AG08396 (cell line): ENCODE data around the gene TC2N.
"Not testable (repeated sequence)": the region's sequence is repeated elsewhere in the genome, so short reads cannot be mapped to it uniquely, and the experiment has no call there.

Experiments
- DNase-seq: peaks from one replicate; pipeline ENCODE4 v3.0.0; 2012; ENCODE audit warnings: low spot score, mixed read lengths

Gene TC2N

GRCh38 chr14:91869556-91869955, 2.2 kb upstream of the TC2N start:
- no peak for DNase-seq

DNA sequence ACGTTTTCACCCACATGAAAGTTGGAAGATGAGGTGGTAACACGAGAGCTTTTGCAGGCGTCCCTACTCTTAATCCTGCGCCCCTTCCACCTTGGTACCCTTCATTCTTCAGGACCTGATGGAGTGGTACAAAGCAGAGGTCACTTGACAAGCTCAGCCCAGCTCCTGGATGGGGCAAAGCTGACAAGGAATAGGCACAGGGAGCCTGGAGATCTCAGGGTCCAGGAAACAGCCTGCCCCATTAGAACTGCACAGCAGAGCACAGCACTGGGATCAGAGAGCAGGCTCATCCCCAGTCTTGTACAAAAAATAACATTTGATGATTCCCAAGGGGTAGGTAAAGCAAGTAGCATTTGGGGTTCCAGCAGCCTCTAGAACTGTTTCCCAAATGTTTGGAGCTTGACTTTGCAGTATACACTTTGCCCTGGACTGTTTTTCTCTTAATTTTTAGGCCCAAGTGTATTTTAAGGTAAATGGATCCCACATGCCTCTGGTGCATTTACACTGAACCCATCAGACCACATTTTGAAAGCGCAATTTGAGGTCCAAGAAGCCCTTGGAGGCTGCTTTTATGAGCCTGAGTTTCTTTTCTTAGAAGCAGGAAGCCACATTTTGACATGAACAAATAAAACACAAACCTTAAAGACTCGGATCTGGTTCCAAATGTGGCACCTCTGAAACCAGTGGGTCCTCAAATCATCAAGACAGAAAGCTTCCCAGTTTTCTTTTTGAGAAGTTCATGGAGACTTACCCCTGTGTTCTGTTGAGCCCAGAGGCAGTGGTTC, 633 bp downstream of the TC2N start:
- no peak for DNase-seq

- DNase-seq, result no peak
Measured at GRCh38 chr14:91866061-91866460, 1.3 kb downstream of the TC2N start.

DNA sequence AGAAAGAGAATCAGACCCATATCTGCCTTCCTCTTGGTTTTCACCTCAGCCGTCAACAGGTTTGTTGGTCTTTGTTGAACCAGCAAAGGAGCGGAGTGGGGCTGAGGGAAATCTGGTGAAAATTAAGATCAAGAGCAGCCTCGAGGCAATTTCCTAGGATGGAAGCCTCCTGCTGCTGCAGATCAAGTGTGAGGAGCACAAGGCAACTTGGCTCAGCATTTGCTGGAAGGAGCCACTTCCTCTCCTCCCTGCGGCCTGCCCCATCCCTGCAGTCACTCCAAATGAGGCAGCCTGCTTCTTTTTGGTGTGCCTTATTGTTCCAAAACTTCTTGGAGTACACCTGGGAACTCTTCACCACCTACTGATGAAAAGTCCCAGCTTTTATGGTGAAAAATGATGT, 4.9 kb downstream of the TC2N start:
- no peak for DNase-seq

- DNase-seq, result no peak
Measured at GRCh38 chr14:91861091-91861490, 6.2 kb downstream of the TC2N start.

- DNase-seq, result no peak
Measured at GRCh38 chr14:91860238-91860637, 7.1 kb downstream of the TC2N start.

- peak; percentile 65 for DNase-seq
Measured at GRCh38 chr14:91858536-91859275, 8.6 kb downstream of the TC2N start.

DNA sequence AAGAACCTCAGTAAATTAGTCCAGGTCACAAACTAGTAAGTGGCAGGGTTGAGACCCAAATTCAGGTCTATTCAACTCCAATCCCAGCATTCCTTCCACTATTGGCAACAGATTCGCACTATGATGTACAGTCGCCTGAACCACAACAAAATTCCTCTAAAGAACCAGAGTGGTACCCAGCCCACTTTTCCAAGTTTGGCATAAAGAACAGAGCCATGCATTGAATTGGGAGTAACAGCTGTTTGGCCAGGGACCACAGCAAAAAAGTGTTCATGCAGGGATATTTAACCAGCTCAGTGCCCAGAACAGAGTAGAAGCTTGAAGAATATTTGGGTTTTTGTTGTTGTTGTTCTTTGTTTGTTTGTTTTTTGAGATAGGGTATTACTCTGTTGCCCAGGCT, 9.7 kb downstream of the TC2N start:
- DNase-seq, result no peak

DNA sequence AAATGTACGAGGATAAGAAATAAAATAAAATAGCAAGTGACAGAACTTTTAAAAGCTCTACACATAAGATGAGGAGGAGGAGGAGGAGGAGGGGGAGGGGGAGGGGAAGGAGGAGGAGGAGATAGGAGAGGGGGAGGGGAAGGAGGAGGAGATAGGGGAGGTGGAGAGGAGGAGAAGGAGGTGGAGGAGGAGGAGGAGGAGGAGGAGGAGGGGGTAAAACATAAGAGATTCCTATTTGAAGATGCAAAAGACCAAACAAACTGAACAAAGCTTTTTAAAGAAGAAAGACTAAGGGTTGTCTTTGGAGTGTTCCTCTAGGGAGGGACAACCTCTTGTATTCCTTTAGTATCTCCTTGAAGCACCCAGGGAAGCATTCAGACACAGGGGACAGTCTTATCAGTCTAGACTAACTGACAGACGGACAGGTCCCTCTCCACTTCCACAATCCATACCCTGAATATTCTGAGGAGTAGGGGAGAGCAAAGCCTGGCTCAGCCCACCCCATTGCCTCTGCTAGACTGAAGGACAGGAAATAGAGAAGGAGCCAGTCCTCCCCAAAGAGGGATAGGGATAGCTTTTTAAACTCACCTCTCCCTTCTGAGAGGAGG, 12.9 kb downstream of the TC2N start:
- no peak for DNase-seq

DNA sequence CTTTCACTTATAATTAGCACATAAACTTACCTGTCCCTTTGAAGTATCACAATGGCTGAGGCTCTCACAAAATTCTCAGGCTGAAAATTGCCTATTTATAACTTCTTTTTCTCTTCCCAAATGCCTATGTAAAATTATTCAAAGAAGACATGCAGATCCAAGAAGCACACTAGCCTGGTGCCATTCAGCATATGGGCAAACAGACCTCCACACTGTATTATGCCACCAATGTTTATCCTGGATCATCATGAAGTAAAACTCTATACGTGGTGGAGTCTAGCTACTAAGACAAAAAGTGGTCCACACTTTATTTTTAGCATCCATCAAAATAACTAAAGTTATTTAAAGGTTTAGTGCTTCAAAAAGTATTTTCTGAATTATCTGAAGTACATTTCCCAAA, 15.8 kb downstream of the TC2N start:
- DNase-seq, result no peak

DNA sequence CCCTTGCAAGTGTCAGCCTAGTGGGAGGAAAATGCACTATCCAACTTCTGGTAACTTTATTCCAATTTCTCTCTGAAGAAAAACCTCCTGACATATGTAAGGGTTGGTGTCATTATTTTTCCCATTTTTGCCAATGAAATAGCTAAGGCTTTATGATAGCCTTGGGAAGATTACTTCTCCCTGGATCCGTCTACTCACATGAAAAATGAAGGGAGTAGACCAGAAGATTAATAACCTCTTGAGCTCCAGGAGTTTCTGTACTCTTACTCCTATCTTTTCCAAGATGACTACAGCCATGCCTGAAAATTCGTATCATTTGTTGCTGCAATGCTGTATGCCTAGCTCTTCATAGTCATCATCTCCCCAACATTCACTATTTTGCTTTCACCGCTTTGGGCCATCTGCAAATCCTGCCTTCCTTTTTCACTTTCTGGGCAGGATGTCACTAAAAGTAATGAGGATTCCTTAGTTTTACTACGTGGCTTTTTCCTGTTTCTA, 18.8 kb downstream of the TC2N start:
- DNase-seq, result no peak

GRCh38 chr14:91847693-91848092, 19.6 kb downstream of the TC2N start:
- DNase-seq, result no peak

GRCh38 chr14:91845652-91846051, 21.7 kb downstream of the TC2N start:
- no peak for DNase-seq

DNA sequence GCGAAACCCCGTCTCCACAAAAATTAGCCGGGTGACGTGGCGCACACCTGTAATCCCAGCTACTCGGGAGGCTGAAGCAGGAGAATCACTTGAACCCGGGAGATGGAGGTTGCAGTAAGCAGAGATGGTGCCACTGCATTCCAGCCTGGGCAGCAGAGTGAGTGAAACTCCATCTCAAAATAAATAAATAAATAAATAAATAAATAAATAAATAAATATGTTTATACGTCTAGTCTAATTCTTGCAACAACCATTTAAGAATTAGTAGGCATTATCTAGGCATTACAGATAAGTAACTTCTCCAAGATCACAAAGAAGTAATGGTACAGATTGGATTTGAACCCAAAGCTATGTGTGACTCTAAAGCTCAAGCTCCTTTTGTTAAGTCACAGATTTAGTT, 22.3 kb downstream of the TC2N start:
- DNase-seq, result not testable (repeated sequence)

GRCh38 chr14:91844029-91844428, 23.3 kb downstream of the TC2N start:
- no peak for DNase-seq

DNA sequence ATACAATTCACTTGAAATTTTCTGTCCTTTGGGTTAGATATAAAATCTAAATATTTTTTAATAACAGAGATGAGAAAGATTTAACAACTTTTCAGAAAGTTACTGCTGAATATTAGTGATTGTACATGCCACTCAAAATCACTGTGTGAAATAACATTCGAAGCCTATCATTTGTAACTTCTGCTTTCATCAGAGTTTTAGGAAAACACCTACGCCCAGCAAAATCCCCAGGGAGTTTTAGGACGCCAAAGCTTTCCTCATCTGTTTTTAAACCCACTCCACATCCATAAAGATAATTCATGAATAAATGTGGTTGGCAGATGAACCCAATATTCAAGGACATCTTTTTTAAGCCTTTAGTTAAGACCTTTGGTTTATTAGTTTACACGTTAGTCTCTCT, 23.9 kb downstream of the TC2N start:
- DNase-seq, result no peak

- DNase-seq, result no peak
Measured at GRCh38 chr14:91841065-91841464, 26.3 kb downstream of the TC2N start.

DNA sequence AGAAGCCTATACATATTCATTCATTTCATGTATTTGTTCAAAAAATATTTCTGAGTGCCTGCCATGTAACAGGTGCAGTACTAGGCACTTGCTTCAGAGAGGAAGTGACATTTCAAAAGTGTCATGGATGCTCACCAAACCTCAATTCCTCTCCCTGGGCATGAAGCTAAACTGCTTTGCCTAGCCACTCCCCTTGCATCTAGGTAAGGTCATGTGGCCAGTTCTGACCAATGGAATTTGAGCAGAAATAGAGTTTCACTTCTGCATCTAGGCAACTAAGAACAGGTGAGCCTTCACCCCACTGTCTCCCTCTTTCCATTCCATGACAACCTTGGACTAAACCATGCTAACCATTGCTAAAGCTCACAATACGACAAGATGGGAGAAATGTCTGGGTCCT, 27.6 kb downstream of the TC2N start:
- DNase-seq, result no peak

DNA sequence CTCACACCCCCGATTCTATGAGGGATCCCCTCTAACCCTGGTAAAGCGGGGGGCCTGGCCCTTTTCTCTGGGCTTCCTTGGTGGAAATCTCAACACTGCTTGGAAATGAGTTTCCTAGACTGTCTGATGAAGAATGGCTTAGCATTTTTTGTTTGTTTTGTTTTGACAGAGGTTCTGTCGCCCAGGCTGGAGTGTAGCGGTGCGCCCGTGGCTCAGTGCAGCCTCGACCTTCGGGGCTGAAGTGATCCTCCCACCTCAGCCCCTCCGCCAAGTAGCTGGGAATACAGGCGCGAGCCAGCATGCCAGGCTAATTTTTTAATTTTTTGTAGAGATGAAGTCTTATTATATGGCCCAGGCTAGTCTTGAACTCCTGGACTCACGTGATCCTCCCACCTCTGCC, 30.3 kb downstream of the TC2N start:
- DNase-seq, result no peak

DNA sequence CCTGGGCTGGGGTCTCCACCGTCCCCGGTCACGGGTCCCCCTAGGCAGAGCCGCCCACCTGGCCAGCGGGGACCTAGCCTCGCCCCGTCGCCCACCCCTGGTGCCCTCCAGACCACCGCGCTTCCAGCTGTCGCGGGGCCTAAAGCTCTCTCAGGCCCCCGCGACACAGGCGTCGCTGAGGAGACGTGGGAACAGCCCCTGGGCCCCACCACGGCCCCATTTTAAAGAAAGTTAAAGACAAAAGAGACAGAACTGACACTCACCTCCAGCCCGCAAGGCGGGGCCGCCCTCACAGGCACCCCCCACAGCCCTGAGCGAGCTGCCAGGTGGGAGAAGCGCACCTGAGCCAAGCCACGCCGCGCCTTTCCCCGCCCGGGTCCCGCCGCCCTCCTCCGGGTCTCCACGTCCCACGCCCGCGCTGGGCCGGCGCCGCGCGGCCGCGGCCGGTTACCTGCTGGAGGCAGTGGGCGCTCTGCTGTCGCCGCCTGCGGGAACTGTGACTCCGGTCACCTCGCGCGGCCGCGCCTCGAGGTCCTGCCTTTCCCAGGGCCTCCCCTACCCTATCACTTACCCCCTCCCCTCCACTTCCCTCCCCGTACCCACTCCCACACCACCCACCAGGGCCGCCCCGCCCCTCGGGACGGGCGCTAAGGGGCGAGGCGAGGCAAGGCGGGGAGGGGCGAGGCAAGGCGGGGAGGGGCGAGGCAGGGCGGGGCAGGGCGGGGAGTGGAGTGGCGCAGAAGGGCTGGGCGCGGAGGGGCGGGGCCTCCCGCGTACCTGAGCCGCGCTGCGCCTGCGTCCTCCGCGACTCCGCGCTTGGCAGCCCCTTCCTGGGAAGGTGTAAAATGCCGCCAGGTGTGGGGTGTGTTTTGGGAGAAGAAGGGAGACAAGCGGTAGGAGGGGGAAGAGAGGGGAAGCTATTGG, 31.2 kb downstream of the TC2N start:
- peak; percentile 29 for DNase-seq

GRCh38 chr14:91835197-91835919, 32.0 kb downstream of the TC2N start:
- no peak for DNase-seq
